ENCODE results near the gene ABCG4.

GRCh38 chr11:119189393-119189792 is 40.5 kb downstream of the ABCG4 start:
- TF ChIP-seq CHD2 (IDR thresholded peaks at IDR 0.05; ENCODE audit: low read length) (no peak), POLR2A (IDR thresholded peaks at IDR 0.05; ENCODE audit: control extremely low read depth in 1 of 2, low read depth in 2 of 2, low read length in 2 of 2) (no peak), CTCF (IDR thresholded peaks at IDR 0.05; ENCODE audit: control extremely low read depth in 1 of 3, insufficient read depth in 1 of 3, low read depth in 1 of 3, low read length in 3 of 3) (no peak), TAF1 (IDR thresholded peaks at IDR 0.05; ENCODE audit: low read depth, low read length) (no peak), YY1 (IDR thresholded peaks at IDR 0.05; ENCODE audit: low read depth, low read length) (no peak), GABPA (IDR thresholded peaks at IDR 0.05; ENCODE audit: borderline replicate concordance, insufficient read depth, low read length) (no peak), SIN3A (conservative IDR thresholded peaks at IDR 0.05 in 1 of 2, IDR thresholded peaks at IDR 0.05 in 1 of 2; ENCODE audit: low read depth in 1 of 2, low read length in 2 of 2) (no peak), EZH2 (IDR thresholded peaks at IDR 0.05; ENCODE audit: low read depth, low read length, severe bottlenecking) (no peak), KDM1A (IDR thresholded peaks at IDR 0.05; ENCODE audit: borderline replicate concordance, low read length) (no peak), NRF1 (IDR thresholded peaks at IDR 0.05; ENCODE audit: low read depth, low read length) (no peak)

Measured in H1 (cell line).